ENCODE results near the gene MLLT11.
A peak's percentile ranks its signal among the peaks of the same experiment; 100 is the strongest.

MLLT11 gene

DNA sequence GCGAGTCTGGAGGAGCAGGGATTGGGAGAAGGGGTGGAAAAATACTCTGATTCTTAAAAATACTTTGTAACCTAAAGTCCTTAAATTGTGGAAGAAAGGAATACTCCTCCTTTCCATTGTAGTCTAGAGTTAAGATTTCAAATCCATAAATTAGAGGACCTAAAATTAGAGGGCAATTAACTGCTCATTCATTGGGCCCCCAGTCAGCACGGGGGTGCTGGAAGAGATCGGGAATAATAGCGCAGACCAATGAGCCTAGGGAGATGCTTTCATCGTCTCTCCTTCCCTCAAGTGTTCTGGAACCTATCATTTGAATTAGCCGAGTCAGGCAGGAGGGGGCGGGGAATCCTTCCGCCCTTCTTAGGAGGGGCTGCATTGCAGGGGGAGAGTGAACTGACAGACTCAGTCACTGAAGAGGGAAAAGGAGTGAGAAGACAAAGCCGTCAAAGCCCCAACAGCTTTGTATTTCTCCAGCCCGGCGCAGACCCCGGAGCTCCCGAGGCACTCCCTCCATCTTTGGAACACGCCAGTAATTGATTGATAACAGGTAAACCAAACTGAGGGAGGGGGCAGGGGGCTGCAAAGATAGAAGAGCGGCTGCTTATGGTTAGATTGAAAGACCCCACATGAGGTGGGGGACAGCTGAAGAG is at the start of gene MLLT11:
Gene MLLT11 (plus strand): TSS at position 391 of the 650 bp plus-strand sequence. CDS start 6,828 bp downstream, outside the sequence.
- Histone ChIP-seq H3K9me3 (ENCODE audit: severe bottlenecking) (no peaks in the 10 kb centered on the region), H3K27ac (peak within 1 kb of the TSS; percentile 79), H3K36me3 (peaks cover 56% of the 10 kb centered on the region), H3K4me3 (ENCODE audit: low read depth, low read length) (peak within 1 kb of the TSS; percentile 90), H3K27me3 (ENCODE audit: insufficient read depth, low read depth, severe bottlenecking) (no peaks in the 10 kb centered on the region)
- no peak for TF ChIP-seq CTCF (IDR thresholded peaks at IDR 0.05; ENCODE audit: low read depth, low read length)
- peak; percentile 97 for DNase-seq

DNA sequence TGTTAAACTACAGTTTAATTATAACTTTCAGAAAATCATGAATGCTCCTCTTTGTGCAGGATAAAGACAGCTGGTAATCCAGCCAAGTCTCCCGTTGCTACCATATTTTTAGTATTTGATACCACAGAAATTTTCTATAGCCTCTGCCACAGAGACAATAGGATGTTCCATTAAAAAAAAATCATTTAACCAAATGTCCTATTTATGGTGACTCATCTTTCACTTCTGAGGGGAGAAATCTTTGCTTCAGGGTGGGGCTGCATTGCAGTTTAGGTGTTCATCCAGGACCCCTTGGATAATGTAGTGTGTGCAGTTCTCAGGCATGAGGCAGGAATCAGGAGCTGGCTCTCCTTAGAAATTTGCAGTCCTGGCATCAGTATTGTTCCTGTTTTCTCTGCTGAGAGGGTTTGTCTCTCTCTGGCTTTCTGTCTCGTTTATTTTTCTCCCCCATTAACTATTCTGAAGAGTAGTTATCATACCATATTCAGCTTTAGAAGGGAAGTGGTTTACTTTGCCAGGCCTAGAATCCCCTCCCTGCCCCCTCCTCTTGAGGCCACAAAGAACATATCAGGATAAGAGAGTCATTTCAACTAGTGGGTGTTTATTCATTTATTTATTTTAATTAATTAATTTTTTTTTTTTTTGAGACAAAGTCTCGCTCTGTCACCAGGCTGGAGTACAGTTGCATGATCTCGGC is 48.9 kb upstream of the MLLT11 start:
- no peak for DNase-seq
- Histone ChIP-seq H3K36me3 (peaks cover 10% of the 10 kb centered on the region), H3K27ac (no peak overlapping the region), H3K4me3 (ENCODE audit: low read depth, low read length) (no peak overlapping the region), H3K9me3 (ENCODE audit: severe bottlenecking) (no peaks in the 10 kb centered on the region), H3K27me3 (ENCODE audit: insufficient read depth, low read depth, severe bottlenecking) (no peaks in the 10 kb centered on the region)
- no peak for TF ChIP-seq CTCF (IDR thresholded peaks at IDR 0.05; ENCODE audit: low read depth, low read length)

- TF ChIP-seq CTCF (IDR thresholded peaks at IDR 0.05; ENCODE audit: low read depth, low read length): no peak
- Histone ChIP-seq H3K36me3 (peaks cover 16% of the 10 kb centered on the region), H3K27ac (no peak overlapping the region), H3K4me3 (ENCODE audit: low read depth, low read length) (no peak overlapping the region), H3K27me3 (ENCODE audit: insufficient read depth, low read depth, severe bottlenecking) (no peaks in the 10 kb centered on the region), H3K9me3 (ENCODE audit: severe bottlenecking) (no peaks in the 10 kb centered on the region)
- no peak for DNase-seq
These were observed 47.3 kb upstream of the MLLT11 start for GRCh38 chr1:151012684-151013471.

DNA sequence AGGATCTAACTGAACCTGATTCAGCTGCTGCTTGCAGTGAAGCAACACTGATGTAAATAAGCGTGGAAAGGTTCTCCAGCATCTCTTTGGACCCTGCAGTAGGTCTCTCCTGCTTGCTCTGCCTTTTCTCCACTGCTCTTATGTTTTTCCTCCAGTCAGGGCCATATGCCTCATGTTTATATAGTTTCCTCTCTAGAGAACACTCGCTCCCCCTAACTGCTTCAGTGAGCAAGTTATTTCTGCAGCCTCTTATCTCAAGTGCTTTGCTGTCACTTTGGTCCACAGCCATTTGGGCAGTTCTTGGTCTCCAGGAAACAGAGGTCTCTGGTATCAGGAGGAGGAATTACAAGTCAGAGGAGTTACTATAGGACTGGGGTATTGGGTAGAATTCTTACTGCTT is 46.7 kb upstream of the MLLT11 start:
- no peak overlapping the region for H3K27ac ChIP-seq
- H3K9me3 ChIP-seq (ENCODE audit: severe bottlenecking): no peaks in the 10 kb centered on the region
- no peak overlapping the region for H3K4me3 ChIP-seq (ENCODE audit: low read depth, low read length)
- peaks cover 22% of the 10 kb centered on the region for H3K36me3 ChIP-seq
- H3K27me3 ChIP-seq (ENCODE audit: insufficient read depth, low read depth, severe bottlenecking): no peaks in the 10 kb centered on the region
- no peak for TF ChIP-seq CTCF (IDR thresholded peaks at IDR 0.05; ENCODE audit: low read depth, low read length)
- no peak for DNase-seq

GRCh38 chr1:151024540-151025146 is 35.6 kb upstream of the MLLT11 start:
- Histone ChIP-seq H3K4me3 (ENCODE audit: low read depth, low read length) (no peak overlapping the region), H3K36me3 (peaks cover 75% of the 10 kb centered on the region), H3K27me3 (ENCODE audit: insufficient read depth, low read depth, severe bottlenecking) (no peaks in the 10 kb centered on the region), H3K9me3 (ENCODE audit: severe bottlenecking) (no peaks in the 10 kb centered on the region), H3K27ac (no peak overlapping the region)
- TF ChIP-seq CTCF (IDR thresholded peaks at IDR 0.05; ENCODE audit: low read depth, low read length): peak; percentile 99
- peak; percentile 97 for DNase-seq

Data from WERI-Rb-1 (cell line).